Pancreas (tissue), 10 donors: ENCODE data around the gene NAV1. TPM values are rescaled to one million over a fixed set of nuclear protein-coding genes. Genes with fewer than 3 reads are reported as not detected.

Experiments
- ATAC-seq, 4 donors: fragments of 200-7000 bp; cut with Tn5 transposase; one replicate each; pipeline versions ENCODE4 v1.8.0 to v1.9.1; 2020; ENCODE audit warnings: mild to moderate bottlenecking in 4 of 4, moderate library complexity in 4 of 4
- DNase-seq, 6 donors: peaks; one replicate each; pipeline ENCODE4 v3.0.0-alpha.2; 2020
- FAIRE-seq: peaks from 2 replicates; lab custom pipeline; 2012; peaks lifted over from hg19 to GRCh38; lab: Jason Lieb, UNC
- H3K27ac ChIP-seq, 4 donors: fragments of 200-600 bp; sonication (generic); 1 replicate in 3 of 4; 2 replicates in 1 of 4; pipeline versions ENCODE4 v1.5.0 to v1.8.0; 2020
- H3K27me3 ChIP-seq, 4 donors: fragments of 200-600 bp; one replicate each; pipeline ENCODE4 v1.8.0; 2021
- H3K36me3 ChIP-seq, 3 donors: fragments of 200-600 bp; sonication (generic) in 1 of 3; one replicate each; pipeline versions ENCODE4 v1.5.0 to v1.8.0; 2020 to 2021
- H3K4me1 ChIP-seq, 3 donors: fragments of 200-600 bp; one replicate each; pipeline ENCODE4 v1.8.0; 2021
- H3K4me3 ChIP-seq, 4 donors: fragments of 200-600 bp; sonication (generic) in 2 of 4; one replicate each; pipeline versions ENCODE4 v1.5.0 to v1.8.0; 2020 to 2021
- H3K9me3 ChIP-seq, 4 donors: fragments of 200-600 bp; one replicate each; pipeline ENCODE4 v1.8.0; 2021
- WGBS, 2 donors: extraction: QIAGEN DNeasy Blood & Tissue Kit; methylation state at CpG; one replicate each; pipeline ENCODE4 v1.1.7; 2013; 5-methylcytosine and 5-hydroxymethylcytosine counted together
- intact Hi-C, 3 donors: fragments of 100-400 bp; cut with DNase I; formaldehyde crosslinking; loops; one replicate each; pipeline versions ENCODE4 v1.11.1 to v1.14.2; 2022
- polyA plus RNA-seq, 2 donors: library from polyadenylated mRNA; stranded (reverse); fragments of 200-250 nt; gene quantifications; one replicate each; pipeline ENCODE4 v1.2.3, GENCODE V29; 2013
- total RNA-seq, 6 donors: library from RNA; stranded (reverse); fragmentation: NEBNext Ultra II Directional in 4 of 6; extraction: Animal tissue kit (Norgen Biotek cat#: 25700) in 4 of 6; gene quantifications; one replicate each; pipeline versions ENCODE4 v1.2.1 to v1.2.4, GENCODE V29; 2021 to 2023
- TF ChIP-seq, protein P1 (sequence below), 4 donors: fragments of 200-600 bp; sonication (generic) in 3 of 4; IDR thresholded peaks; one replicate each; pipeline versions ENCODE4 v1.5.0 to v1.8.0; 2021; ENCODE audit warnings: antibody characterized with exemption in 4 of 4
- donor health status: healthy with polysubstance abuse.
- donor health status: DM: no; HTN: no; CAD: no; lungs with moderate emphysema.
- donor health status: DM: no; HTN: no; CAD: no.
- donor health status: control.
- donor health status: control.
- donor health status: Bipolar disorder and iron deficiency.
- donor health status: DM: yes; HTN: yes; CAD: no.
- donor health status: DM: no; HTN: no; CAD: no.
- donor health status: DM: no; HTN: no; CAD: no.
- donor health status: DM: yes; HTN: yes; CAD: no.

NAV1 gene
- total and polyA plus RNA-seq, 8 donors: 5.6 to 13.6 (median 7.3) TPM

DNA sequence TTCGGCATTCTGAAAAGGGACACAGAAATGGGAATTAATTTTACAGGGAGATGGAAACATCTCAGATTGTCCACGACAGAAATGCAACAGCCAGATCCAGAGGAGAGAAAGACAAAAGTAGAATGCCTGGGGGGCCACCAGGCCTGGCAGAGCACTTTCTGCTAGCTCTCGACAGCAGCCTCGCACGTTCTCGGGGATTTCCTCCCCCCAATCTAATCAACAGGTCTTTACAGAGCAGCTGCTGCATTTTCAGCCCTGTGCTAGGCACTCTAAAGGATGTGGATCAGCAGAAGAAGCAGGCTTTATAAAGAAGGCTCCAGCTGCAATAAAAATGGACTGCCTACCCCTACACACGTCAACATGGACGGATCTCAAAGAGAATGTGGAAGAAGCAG lies 42.6 kb upstream of the NAV1 start:
- TF ChIP-seq, protein P1, sequence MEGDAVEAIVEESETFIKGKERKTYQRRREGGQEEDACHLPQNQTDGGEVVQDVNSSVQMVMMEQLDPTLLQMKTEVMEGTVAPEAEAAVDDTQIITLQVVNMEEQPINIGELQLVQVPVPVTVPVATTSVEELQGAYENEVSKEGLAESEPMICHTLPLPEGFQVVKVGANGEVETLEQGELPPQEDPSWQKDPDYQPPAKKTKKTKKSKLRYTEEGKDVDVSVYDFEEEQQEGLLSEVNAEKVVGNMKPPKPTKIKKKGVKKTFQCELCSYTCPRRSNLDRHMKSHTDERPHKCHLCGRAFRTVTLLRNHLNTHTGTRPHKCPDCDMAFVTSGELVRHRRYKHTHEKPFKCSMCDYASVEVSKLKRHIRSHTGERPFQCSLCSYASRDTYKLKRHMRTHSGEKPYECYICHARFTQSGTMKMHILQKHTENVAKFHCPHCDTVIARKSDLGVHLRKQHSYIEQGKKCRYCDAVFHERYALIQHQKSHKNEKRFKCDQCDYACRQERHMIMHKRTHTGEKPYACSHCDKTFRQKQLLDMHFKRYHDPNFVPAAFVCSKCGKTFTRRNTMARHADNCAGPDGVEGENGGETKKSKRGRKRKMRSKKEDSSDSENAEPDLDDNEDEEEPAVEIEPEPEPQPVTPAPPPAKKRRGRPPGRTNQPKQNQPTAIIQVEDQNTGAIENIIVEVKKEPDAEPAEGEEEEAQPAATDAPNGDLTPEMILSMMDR (IDR thresholded peaks at IDR 0.05): no peak
- Histone ChIP-seq H3K4me3 (no peak overlapping the region), H3K4me1 (peaks cover 11 to 22% (median 21%) of the 10 kb centered on the region in 3 donors), H3K36me3 (peaks cover 0 to 11% (median 6%) of the 10 kb centered on the region in 3 donors), H3K9me3 (no peaks in the 10 kb centered on the region), H3K27ac (peak overlapping the region in 2 of 4 donors; percentile 1 to 24), H3K27me3 (no peaks in the 10 kb centered on the region)
- 75% methylated on average over 8 of the region's 8 CpGs for WGBS, 2 donors
- ATAC-seq (no peak), FAIRE-seq (no peak), DNase-seq (no peak)
- intact Hi-C loops: no loop called here

DNA sequence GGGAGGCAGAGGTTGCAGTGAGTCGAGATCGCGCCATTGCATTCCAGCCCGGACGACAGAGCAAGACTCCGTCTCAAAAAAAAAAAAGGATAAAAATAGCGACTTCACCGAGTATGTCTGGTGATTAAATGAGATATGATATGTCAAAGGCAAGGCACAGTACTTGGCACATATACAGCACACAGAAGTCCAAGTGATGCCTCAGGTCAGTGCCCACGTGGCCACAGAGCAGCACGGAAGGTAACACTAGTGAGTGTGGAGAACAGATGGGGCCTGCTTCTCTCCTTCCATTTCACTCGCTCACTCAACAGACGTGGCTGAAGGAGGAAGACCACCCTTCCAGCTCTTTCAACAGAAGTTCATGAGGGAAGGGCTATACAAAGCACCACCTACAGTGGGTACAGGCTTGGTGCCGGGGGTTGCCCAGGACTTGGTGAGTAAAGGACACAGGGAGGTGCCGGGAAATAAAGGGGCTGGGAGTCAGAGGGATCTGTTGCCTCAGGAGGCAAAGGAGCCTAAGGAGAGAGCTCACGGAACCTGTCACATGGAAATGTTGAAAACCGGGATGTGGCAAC lies 40.9 kb upstream of the NAV1 start:
- Histone ChIP-seq H3K9me3 (no peaks in the 10 kb centered on the region), H3K27me3 (no peaks in the 10 kb centered on the region), H3K36me3 (peaks cover 0 to 11% (median 6%) of the 10 kb centered on the region in 3 donors), H3K4me3 (no peak overlapping the region), H3K27ac (no peak overlapping the region), H3K4me1 (peaks cover 19 to 35% (median 34%) of the 10 kb centered on the region in 3 donors)
- DNase-seq (no peak), FAIRE-seq (no peak), ATAC-seq (no peak)
- intact Hi-C loops: no loop called here
- WGBS, 2 donors: 80 to 87% methylated on average over 16 of the region's 16 CpGs
- TF ChIP-seq, protein P1 (IDR thresholded peaks at IDR 0.05): no peak

DNA sequence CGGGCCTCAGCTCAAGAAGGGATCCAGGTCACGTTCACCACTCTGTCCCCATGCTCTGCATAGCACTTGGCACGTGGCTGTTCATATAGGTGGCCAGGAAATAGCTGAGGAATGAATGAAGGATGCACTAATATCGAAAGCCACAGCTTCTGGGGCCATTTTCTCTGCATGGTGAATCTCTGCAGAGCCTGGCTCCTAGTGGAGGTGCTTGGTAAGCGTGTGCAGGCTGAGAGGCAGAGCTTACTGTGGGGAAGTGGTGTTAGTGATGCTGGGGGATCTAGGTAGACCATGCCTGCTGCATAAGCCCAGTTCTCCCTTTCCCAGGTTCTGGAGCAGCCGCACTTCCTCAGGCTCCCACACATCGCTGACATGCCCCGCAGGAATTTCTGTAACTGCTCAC lies 40.3 kb upstream of the NAV1 start:
- Histone ChIP-seq H3K4me3 (no peak overlapping the region), H3K27ac (no peak overlapping the region), H3K9me3 (no peaks in the 10 kb centered on the region), H3K4me1 (peaks cover 19 to 40% (median 39%) of the 10 kb centered on the region in 3 donors), H3K27me3 (no peaks in the 10 kb centered on the region), H3K36me3 (peaks cover 0 to 11% (median 6%) of the 10 kb centered on the region in 3 donors)
- TF ChIP-seq, protein P1 (IDR thresholded peaks at IDR 0.05): no peak
- DNase-seq: no peak
- ATAC-seq: no peak
- 93 to 95% methylated on average over 8 of the region's 8 CpGs for WGBS, 2 donors
- intact Hi-C loops: no loop called here
- no peak for FAIRE-seq

DNA sequence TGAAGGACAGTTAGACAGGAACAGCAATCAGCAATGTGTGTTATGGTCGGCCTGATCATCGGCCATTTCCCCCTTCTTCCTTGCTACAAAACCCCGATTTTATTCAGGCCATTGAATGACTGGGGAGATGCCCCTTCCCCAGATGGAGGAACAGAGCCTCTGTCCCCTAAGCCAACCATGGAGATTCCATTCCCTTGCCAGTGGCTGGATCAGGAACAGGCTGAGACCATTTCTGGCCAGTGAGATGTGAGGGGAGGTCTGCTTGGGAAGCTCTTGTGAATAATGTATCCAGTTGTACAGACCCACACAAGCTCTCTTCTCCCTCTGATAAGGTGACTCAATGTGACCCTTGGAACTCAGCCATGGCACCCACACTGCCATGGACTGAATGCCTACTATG lies 39.7 kb upstream of the NAV1 start:
- no peak overlapping the region for H3K4me3 ChIP-seq
- DNase-seq: no peak
- H3K36me3 ChIP-seq: peaks cover 0 to 11% (median 6%) of the 10 kb centered on the region in 3 donors
- intact Hi-C loops: no loop called here
- H3K4me1 ChIP-seq: peaks cover 23 to 43% (median 37%) of the 10 kb centered on the region in 3 donors
- H3K27ac ChIP-seq: no peak overlapping the region
- no peaks in the 10 kb centered on the region for H3K27me3 ChIP-seq
- FAIRE-seq: no peak
- 89 to 96% methylated on average over 3 of the region's 3 CpGs for WGBS, 2 donors
- no peaks in the 10 kb centered on the region for H3K9me3 ChIP-seq
- ATAC-seq: no peak
- TF ChIP-seq, protein P1 (IDR thresholded peaks at IDR 0.05): no peak
